NB4 (cell line): ENCODE results near the gene ACBD6.

Source experiments
- DNase-seq: peaks from one replicate; pipeline ENCODE4 v3.0.0; 2010; ENCODE audit warnings: low read depth
- H3K4me3 ChIP-seq: one replicate; pipeline ENCODE4 v1.5.1; 2011; ENCODE audit warnings: mild to moderate bottlenecking, low read depth, low read length, moderate library complexity
- MYC ChIP-seq: IDR thresholded peaks from 2 replicates; pipeline ENCODE4 v1.6.1; 2011; ENCODE audit warnings: low read depth, low read length
- POLR2A ChIP-seq: IDR thresholded peaks from 2 replicates; pipeline ENCODE4 v1.6.1; 2011; ENCODE audit warnings: mild to moderate bottlenecking; ENCODE audit not compliant: insufficient read length; ENCODE audit errors: extremely low read depth
- TF ChIP-seq, protein P1 (sequence below): IDR thresholded peaks from one replicate; pipeline ENCODE4 v1.5.1; 2012; ENCODE audit warnings: low read depth, low read length
- TF ChIP-seq, protein P2 (sequence below): IDR thresholded peaks from 2 replicates; pipeline ENCODE4 v1.6.1; 2011; ENCODE audit warnings: low read depth, low read length

Gene ACBD6

DNA sequence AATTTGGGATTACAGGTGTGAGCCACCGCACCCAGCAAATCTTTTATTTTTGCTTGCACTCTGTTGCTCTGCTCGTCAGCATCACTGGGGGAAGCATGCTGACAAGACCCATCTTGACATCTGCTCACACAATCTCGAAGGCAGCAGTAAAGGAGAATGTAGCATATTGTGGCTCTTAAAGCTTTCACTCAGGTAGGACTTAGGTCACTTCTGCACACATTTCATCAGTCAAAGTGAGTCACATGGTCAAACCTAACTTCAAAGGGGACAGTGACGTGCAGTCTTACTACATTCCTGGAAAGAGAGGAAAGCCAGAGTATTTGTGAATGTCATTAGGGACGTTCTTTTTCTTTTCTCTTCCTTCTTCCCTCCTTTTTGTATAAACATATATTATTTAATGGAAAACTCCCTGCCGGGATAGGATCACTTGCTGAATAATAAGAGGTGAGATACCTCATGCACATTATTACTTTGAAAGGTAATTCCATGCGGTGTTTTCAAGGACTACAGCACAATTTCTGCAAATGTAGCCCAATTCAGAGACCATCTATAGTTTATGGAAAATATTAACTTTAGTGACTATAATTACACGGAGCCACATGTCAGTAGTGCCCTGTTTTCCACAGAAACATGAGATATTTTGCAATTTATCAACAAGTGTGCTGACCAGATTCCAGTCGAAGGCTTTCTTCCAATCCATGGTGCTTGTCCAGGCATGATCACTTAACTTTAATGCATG lies 19.3 kb upstream of the ACBD6 start:
- no peak for DNase-seq
- no peak for TF ChIP-seq POLR2A
- no peak for TF ChIP-seq MYC
- TF ChIP-seq, protein P1, sequence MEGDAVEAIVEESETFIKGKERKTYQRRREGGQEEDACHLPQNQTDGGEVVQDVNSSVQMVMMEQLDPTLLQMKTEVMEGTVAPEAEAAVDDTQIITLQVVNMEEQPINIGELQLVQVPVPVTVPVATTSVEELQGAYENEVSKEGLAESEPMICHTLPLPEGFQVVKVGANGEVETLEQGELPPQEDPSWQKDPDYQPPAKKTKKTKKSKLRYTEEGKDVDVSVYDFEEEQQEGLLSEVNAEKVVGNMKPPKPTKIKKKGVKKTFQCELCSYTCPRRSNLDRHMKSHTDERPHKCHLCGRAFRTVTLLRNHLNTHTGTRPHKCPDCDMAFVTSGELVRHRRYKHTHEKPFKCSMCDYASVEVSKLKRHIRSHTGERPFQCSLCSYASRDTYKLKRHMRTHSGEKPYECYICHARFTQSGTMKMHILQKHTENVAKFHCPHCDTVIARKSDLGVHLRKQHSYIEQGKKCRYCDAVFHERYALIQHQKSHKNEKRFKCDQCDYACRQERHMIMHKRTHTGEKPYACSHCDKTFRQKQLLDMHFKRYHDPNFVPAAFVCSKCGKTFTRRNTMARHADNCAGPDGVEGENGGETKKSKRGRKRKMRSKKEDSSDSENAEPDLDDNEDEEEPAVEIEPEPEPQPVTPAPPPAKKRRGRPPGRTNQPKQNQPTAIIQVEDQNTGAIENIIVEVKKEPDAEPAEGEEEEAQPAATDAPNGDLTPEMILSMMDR = no peak
- TF ChIP-seq, protein P2, sequence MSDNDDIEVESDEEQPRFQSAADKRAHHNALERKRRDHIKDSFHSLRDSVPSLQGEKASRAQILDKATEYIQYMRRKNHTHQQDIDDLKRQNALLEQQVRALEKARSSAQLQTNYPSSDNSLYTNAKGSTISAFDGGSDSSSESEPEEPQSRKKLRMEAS = no peak
- H3K4me3 ChIP-seq = no peak overlapping the region

DNA sequence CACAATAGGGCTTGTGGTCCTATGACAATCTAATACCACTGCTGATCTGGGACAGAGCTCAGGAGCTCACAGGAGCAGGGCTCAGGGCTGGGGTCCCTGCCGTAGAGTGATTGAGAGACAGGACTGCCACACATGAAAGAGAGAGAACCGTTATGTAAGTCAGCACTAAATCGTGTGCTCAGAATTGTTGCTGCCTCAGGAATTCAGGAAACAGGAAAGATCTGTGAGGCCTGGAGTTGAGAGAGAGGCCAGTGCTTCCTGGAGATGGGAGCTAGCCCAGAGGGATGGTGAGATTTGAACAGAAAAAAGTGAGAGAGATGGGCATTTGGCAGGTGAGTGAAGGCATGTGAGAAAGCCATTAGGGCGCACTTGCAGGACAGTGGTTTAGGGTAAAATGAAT lies 17.5 kb upstream of the ACBD6 start:
- H3K4me3 ChIP-seq = no peak overlapping the region
- no peak for DNase-seq
- TF ChIP-seq, protein P1 = no peak

DNA sequence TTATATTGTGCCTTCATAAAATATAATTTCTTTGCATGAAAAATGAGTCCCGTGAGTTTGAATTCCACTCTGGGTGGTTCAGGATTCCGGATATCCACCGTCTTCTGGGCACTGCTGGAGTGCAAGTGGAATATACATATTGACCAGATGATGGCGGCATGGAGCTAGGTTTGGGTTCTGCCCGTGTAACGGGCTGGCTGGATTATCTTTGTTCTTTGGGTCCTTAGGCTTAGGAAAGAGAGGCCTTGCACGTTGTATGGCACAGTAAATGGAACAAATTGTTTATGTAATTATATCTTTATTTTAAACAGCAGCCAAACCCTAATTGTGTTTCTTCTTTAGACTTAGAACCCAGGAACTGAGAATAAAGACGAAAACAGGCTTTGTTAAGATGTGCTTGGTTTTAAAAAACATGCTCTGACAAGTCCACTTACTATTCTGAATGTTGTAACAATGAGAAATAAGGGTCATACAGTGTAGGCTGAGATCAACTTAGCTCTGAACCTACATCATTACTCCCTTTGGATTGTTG lies 13.5 kb upstream of the ACBD6 start:
- no peak overlapping the region for H3K4me3 ChIP-seq
- peak; percentile 78 for DNase-seq
- TF ChIP-seq, protein P1 = peak; percentile 58
- TF ChIP-seq POLR2A = no peak

DNA sequence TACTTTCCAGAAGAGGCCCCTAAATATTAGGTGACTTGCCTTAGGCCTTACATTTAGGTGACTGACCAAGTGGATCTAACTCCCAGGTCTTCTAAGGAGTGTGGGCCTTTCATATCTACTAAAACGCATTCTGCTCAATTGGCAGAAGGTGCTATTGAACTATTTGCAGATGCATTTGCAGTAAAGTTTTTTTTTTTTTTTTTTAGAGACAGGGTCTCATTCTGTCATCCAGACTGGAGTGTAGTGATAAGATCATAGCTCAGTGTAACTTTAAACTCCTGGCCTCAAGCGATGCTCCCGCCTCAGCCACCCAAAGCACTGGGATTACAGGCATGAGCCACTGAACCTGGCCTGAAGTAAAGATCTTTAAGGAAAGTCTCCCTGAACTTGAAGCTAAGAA lies 13.0 kb upstream of the ACBD6 start:
- TF ChIP-seq MYC = no peak
- TF ChIP-seq POLR2A = no peak
- TF ChIP-seq, protein P1 = no peak
- TF ChIP-seq, protein P2 = no peak
- H3K4me3 ChIP-seq = no peak overlapping the region
- no peak for DNase-seq

DNA sequence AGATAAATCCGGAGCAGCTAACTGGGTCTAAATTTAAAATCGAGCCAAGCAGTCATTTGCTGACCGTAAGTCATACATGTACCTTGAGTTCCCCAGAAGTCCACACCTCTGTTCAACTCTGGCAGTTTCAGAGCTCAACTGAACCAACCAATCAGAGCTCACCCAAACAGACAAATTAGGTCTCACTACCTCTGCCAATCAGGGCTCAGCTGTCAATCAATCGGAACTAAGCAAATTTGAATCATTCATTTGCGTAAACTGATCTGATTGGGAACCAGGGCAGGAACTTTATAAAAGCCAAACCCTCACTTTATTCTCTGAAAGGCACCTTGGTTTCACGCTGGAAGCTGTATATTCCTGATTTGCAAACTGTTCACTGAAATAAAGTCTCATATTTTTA lies 11.2 kb upstream of the ACBD6 start:
- no peak for DNase-seq
- TF ChIP-seq POLR2A (no peak), MYC (no peak)
- TF ChIP-seq, protein P1 = no peak
- TF ChIP-seq, protein P2 = no peak
- no peak overlapping the region for H3K4me3 ChIP-seq

DNA sequence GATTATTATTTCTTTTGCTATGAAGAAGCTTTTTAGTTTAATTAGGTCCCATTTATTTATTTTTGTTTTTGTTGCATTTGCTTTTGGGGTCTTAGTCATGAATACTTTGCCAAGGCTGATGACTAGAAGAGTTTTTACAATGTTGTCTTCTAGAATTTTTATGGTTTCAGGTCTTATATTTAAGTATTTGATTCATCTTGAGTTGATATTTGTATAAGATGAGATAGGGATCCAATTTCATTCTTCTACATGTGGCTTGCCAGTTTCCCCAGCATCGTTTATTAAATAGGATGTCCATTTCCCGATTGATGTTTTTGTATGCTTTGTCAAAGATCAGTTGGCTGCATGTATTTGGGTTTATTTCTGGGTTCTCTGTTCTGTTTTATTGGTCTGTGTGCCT lies 8.5 kb upstream of the ACBD6 start:
- no peak for DNase-seq
- H3K4me3 ChIP-seq = no peak overlapping the region
- TF ChIP-seq, protein P2 = no peak
- TF ChIP-seq, protein P1 = no peak
- TF ChIP-seq MYC (no peak), POLR2A (no peak)
